8988T (cell line): ENCODE data around the gene COX7A1.
A peak's percentile ranks its signal among the peaks of the same experiment; 100 is the strongest.

Experiments used
- DNase-seq: peaks from one replicate; pipeline ENCODE4 v3.0.0; 2011

The COX7A1 gene

GRCh38 chr19:36111200-36111539 lies 41.1 kb downstream of the COX7A1 start:
- no peak for DNase-seq

DNA sequence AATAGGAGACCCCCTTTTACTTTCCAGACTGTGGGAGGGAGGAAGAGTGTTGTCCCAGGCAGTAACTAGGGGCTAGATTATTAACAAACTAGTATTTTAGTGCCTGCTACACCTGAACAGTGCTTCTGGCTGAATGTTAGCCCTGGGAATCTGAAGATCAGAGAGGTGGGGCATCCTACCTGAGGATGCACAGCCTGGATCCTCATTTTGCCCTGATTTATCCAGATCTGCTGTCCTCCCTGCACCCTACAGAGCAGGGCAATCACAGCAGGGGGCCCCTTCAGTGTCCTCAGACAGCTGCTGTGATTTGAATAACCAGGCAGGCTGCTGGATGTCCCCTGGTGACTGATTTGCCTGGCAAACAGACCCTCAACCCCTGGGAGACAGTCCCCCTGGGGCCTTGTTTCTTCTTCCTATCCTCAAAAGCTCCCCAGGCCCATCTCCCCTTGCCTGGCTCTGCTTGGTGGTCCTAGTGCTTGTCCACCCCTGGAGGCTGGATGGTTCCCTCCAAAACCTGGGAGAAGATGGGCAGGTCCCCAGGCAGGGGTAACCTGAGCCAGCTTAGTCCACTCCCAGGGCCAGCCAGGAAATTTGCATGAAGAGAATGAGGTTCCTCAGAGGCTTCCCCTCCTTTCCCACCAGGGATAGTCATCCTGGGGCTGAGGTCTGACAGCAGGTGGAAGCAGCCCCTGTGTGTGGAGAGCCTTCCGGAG lies 41.6 kb downstream of the COX7A1 start, which contains the start of gene OVOL3:
Gene OVOL3 (plus strand): TSS at position 657 of the 713 bp plus-strand sequence. CDS start 60 bp downstream, outside the sequence.
- no peak for DNase-seq

DNA sequence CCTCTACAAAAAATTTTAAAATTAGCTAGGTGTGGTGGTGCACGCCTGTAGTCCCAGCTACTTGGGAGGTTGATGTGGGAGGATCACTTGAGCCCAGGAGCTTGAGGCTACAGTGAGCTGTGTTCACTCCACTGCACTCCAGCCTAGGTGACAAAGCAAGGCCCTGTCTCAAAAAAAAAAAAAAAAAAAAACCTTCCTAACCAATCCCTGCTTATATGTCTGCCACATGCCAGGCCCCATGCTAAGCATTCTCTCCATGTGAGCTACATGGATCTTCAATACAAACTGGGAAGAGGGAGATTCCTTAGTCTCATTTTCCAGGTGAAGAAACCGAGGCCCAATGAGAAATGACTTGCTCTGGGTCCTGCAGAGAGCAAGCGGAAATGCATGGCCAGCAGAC lies 43.6 kb downstream of the COX7A1 start:
- no peak for DNase-seq

DNA sequence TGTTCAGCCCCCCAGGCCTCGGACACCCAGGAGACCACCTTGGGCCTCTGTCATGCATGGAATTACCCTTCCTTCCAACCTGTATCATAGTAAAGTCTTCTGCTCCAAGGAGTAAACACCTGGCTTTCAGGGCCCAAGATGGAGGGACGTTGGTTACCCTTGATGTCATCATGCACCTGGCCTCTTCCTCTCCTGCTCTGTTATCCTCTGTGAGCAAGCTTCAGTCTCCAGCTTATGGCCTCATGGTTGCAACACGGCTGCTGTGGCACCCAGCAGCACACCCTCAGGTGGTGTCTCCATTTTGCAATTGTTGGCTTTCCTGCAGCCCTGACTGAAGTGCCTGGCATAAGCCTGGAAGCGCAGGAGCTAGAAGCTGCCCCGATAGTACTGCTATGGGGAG lies 45.3 kb downstream of the COX7A1 start:
- no peak for DNase-seq

DNA sequence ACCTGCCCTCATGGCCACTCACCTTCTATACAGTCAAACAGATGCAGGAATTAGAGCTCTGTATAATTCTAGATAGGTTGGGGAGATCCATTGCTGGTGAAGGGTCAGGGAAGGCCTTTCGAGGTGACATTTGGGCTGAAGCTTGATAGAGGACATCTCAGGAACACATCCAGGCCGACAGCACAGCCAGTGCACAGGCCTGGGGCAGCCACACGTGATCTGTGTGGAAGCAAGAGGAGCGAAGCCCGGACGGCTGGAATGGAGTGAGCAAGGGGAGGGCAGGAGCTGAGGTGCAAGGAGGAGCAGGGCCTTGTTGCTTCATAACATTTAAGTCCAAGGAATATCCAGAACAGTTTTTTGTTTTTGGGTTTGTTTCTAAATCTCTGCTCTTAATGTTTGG lies 45.8 kb downstream of the COX7A1 start:
- no peak for DNase-seq

- DNase-seq = peak; percentile 58
Measured at GRCh38 chr19:36103842-36104552, 48.2 kb downstream of the COX7A1 start.

- no peak for DNase-seq
Measured at GRCh38 chr19:36103040-36103626, 49.1 kb downstream of the COX7A1 start.

- DNase-seq = no peak
Measured at GRCh38 chr19:36101550-36102327, 50.5 kb downstream of the COX7A1 start.
